Right lobe of liver (tissue), 4 donors: ENCODE data around the gene HHAT.

Experiments used
- CTCF ChIP-seq, 4 donors: fragments of 200-600 bp in 3 of 4; fragments of 450-650 bp in 1 of 4; IDR thresholded peaks; one replicate each; pipeline versions ENCODE4 v1.5.1 to v1.8.0; 2016 to 2022; ENCODE audit warnings: antibody characterized with exemption in 4 of 4, mild to moderate bottlenecking in 2 of 4
- POLR2A ChIP-seq: fragments of 450-650 bp; IDR thresholded peaks from one replicate; pipeline ENCODE4 v1.6.1; 2017; ENCODE audit warnings: antibody characterized with exemption, mild to moderate bottlenecking
- donor health status: DM: no; HTN: no; CAD: no.
- donor health status: DM: no; HTN: no; CAD: no.
- donor health status: DM: no; HTN: yes; CAD: no.

- TF ChIP-seq CTCF (IDR thresholded peaks at IDR 0.05) (no peak), POLR2A (no peak)
These were observed 306.4 kb downstream of the HHAT start for GRCh38 chr1:210635108-210635507.
